ENCODE measurements around the gene ANKRD13B. TPM values are rescaled to one million over a fixed set of nuclear protein-coding genes. Genes with fewer than 3 reads are reported as not detected.

The ANKRD13B gene
- total RNA-seq, 1 experiment from 2014 or later = 10.4 TPM

DNA sequence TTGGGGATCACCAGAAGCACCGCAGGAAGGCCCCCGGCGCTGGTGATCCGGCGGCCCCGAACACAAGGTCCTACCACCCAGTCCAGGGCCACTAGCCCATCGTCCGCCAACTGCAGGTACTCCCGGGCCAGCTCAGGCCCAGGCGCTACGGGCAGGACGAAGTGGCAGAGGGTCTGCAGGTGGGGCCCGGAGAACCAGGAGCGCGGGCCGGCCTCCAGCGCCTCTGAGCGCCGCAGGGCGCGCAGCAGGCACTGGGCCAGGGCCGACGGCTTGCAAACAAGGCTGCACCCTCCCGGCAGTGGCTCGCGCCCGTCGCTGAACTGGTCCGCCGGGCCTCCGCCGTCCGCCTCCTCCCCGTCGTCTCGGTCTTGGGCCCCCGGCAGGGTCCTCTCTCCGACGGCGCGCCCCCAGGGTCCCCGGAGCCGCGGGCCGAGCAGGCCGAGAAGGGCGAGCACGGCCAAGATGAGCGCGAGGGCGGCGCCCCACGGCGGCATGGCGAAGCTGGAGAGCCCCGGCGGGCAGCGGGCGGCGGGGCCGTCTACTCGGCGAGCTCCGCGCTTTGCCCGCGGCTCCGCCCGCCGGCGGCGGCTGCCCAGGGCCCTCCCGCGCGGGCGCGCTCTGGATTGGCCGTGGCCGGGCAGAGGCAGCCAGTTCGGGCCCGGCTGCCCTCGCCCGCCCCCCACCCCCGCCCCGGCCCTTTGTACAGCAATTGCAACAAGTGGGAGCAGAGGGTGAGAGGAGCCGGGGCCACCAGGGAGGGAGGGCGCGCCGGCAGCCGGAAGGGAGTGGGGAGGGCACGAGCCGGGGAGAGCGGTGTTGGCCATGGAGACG, 26.2 kb upstream of the ANKRD13B start, which contains the start of gene ABHD15:
Gene ABHD15, minus strand, starts transcription at position 565 of the 831 bp plus-strand sequence. Its CDS starts 71 bp downstream, at position 494.
- Mint-ChIP-seq H3K36me3 (ENCODE audit: insufficient read depth, unreplicated experiment) (peaks cover 25% of the 10 kb centered on the region), H3K27ac (ENCODE audit: unreplicated experiment) (peak within 1 kb of the TSS; percentile 85), H3K27me3 (ENCODE audit: insufficient read depth, unreplicated experiment) (no peaks in the 10 kb centered on the region), H3K4me1 (ENCODE audit: low read depth, unreplicated experiment) (peaks cover 6% of the 10 kb centered on the region), H3K9me3 (ENCODE audit: unreplicated experiment) (no peaks in the 10 kb centered on the region), H3K4me3 (ENCODE audit: unreplicated experiment) (peak within 1 kb of the TSS; percentile 97)
- peak within 1 kb of the TSS; percentile 87 for H3K4me3 ChIP-seq (ENCODE audit: low read depth, low read length)
- H3K9me3 ChIP-seq = no peaks in the 10 kb centered on the region
- no peaks in the 10 kb centered on the region; the same call in 1 of the 2 replicates for H3K36me3 ChIP-seq (ENCODE audit: control insufficient read depth, insufficient read depth, low read length)
- intact Hi-C loops (cut with micrococcal nuclease; ENCODE audit: unreplicated experiment) = loop anchor here (1.0 kb wide), 1 partner anchor 10 kb away; no protein-coding TSS in a partner anchor
- no peaks in the 10 kb centered on the region for H3K27me3 ChIP-seq (replicated peaks; ENCODE audit: control insufficient read depth, insufficient read depth, low read length)
- BruUV-seq (replicated peaks) = no TSS peak
- peak; percentile 75 to 83 for DNase-seq
- POLR2A ChIA-PET = interaction anchor here (0.5 to 1.0 kb wide), 3 partner anchors 11 to 132 kb away, joined by 3 to 6 read pairs (median 4); no protein-coding TSS in a partner anchor
- peaks cover 10% of the 10 kb centered on the region; the same call in 1 of the 2 replicates for H3K4me1 ChIP-seq
- TF ChIP-seq, protein P1, sequence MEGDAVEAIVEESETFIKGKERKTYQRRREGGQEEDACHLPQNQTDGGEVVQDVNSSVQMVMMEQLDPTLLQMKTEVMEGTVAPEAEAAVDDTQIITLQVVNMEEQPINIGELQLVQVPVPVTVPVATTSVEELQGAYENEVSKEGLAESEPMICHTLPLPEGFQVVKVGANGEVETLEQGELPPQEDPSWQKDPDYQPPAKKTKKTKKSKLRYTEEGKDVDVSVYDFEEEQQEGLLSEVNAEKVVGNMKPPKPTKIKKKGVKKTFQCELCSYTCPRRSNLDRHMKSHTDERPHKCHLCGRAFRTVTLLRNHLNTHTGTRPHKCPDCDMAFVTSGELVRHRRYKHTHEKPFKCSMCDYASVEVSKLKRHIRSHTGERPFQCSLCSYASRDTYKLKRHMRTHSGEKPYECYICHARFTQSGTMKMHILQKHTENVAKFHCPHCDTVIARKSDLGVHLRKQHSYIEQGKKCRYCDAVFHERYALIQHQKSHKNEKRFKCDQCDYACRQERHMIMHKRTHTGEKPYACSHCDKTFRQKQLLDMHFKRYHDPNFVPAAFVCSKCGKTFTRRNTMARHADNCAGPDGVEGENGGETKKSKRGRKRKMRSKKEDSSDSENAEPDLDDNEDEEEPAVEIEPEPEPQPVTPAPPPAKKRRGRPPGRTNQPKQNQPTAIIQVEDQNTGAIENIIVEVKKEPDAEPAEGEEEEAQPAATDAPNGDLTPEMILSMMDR (IDR thresholded peaks at IDR 0.05; ENCODE audit: insufficient read depth in 1 of 2, low read depth in 1 of 2, low read length in 1 of 2, severe bottlenecking in 1 of 2, unreplicated experiment in 1 of 2) = no peak
- CTCF ChIA-PET = interaction anchor here (0.6 to 3.4 kb wide), 12 partner anchors 8 to 1016 kb away, joined by 3 to 28 read pairs (median 4); partner anchors contain the start of gene ANKRD13B

DNA sequence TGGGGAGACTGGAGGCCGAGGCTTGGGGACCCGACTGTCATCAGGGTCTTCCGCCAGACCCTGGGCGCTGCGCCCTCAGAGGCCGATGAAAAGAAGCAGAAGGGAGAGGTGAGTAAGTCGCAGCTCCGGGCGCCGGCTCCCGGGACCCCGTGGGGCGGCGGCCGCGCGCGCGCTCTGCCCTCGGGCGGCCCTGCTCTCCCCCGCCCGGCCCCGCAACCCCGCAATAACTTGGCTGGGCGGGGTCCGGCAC, 25.7 kb upstream of the ANKRD13B start:
- H3K27me3 Mint-ChIP-seq (ENCODE audit: insufficient read depth, unreplicated experiment) = no peaks in the 10 kb centered on the region
- peaks cover 25% of the 10 kb centered on the region for H3K36me3 Mint-ChIP-seq (ENCODE audit: insufficient read depth, unreplicated experiment)
- TF ChIP-seq, protein P1 (IDR thresholded peaks at IDR 0.05; ENCODE audit: insufficient read depth in 1 of 2, low read depth in 1 of 2, low read length in 1 of 2, severe bottlenecking in 1 of 2, unreplicated experiment in 1 of 2) = no peak
- H3K4me1 Mint-ChIP-seq (ENCODE audit: low read depth, unreplicated experiment) = peaks cover 6% of the 10 kb centered on the region
- H3K9me3 Mint-ChIP-seq (ENCODE audit: unreplicated experiment) = no peaks in the 10 kb centered on the region
- BruUV-seq (replicated peaks) = no TSS peak
- H3K9me3 ChIP-seq = no peaks in the 10 kb centered on the region
- peak overlapping the region; percentile 87 for H3K4me3 ChIP-seq (ENCODE audit: low read depth, low read length)
- ChIA-PET POLR2A (interaction anchor here (1.0 kb wide), 2 partner anchors 11 to 21 kb away, joined by 4 to 6 read pairs; no protein-coding TSS in a partner anchor), CTCF (interaction anchor here (0.6 to 3.4 kb wide), 7 partner anchors 11 to 388 kb away, joined by 3 to 28 read pairs (median 7); partner anchors contain the start of gene ANKRD13B)
- intact Hi-C loops (cut with micrococcal nuclease; ENCODE audit: unreplicated experiment) = no loop called here
- H3K4me3 Mint-ChIP-seq (ENCODE audit: unreplicated experiment) = peak overlapping the region; percentile 97
- H3K4me1 ChIP-seq = peaks cover 10% of the 10 kb centered on the region; the same call in 1 of the 2 replicates
- H3K27ac Mint-ChIP-seq (ENCODE audit: unreplicated experiment) = peak overlapping the region; percentile 85
- H3K36me3 ChIP-seq (ENCODE audit: control insufficient read depth, insufficient read depth, low read length) = no peaks in the 10 kb centered on the region
- no peaks in the 10 kb centered on the region for H3K27me3 ChIP-seq (replicated peaks; ENCODE audit: control insufficient read depth, insufficient read depth, low read length)
- DNase-seq = peak in 1 of 2 experiments; percentile 55

DNA sequence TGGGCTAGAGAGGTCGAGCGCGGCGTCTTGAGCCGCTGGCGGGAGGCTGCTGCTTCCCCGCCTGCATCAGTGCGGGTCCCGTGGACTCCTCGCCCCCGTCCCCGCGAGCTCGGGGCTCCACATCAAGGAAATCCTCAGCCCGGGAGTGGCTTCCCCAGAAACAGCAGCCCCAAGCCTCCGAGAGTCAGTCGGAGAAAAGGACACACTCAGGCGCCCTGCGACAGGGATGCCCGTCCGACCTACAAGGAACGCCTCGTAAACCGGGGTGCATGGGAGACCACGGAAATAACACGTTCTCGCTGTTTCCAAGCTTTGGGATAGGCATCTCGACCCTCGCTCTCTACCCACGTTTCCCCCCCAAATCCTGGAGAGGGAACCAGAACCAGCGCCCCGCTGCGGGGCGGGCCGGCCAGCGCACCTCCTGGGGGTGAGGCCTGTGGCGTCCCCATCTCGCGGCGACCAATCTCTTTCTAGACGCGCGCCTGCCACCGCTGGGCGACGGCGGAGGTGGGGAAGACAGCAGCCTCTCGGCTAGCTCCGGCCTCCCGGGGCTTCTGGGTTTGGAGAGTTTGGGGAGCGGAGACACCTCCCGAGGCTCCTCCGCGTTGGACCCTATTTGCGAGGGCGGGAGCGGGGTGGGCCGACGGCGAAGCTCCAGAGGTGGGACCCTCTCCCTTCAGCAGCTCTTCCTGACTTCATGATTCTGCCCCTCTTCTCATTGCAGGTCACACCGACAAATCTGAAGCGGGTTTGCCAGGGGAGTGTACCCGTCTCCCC, 25.2 kb upstream of the ANKRD13B start:
- intact Hi-C loops (cut with micrococcal nuclease; ENCODE audit: unreplicated experiment) = loop anchor here (1.0 kb wide), 1 partner anchor 24 kb away; no protein-coding TSS in a partner anchor
- Histone ChIP-seq H3K4me3 (ENCODE audit: low read depth, low read length) (peak overlapping the region; percentile 87), H3K36me3 (ENCODE audit: control insufficient read depth, insufficient read depth, low read length) (no peaks in the 10 kb centered on the region), H3K4me1 (peaks cover 10% of the 10 kb centered on the region; the same call in 1 of the 2 replicates), H3K9me3 (no peaks in the 10 kb centered on the region), H3K27me3 (replicated peaks; ENCODE audit: control insufficient read depth, insufficient read depth, low read length) (no peaks in the 10 kb centered on the region)
- ChIA-PET POLR2A (interaction anchor here (0.6 to 1.0 kb wide), 4 partner anchors 12 to 211 kb away, joined by 4 to 6 read pairs (median 4); no protein-coding TSS in a partner anchor), CTCF (interaction anchor here (1.0 to 3.4 kb wide), 6 partner anchors 11 to 444 kb away, joined by 3 to 28 read pairs (median 5); partner anchors contain the start of gene ANKRD13B)
- DNase-seq = peak; percentile 78 to 86
- Mint-ChIP-seq H3K27me3 (ENCODE audit: insufficient read depth, unreplicated experiment) (no peaks in the 10 kb centered on the region), H3K27ac (ENCODE audit: unreplicated experiment) (peak overlapping the region; percentile 85), H3K9me3 (ENCODE audit: unreplicated experiment) (no peaks in the 10 kb centered on the region), H3K4me1 (ENCODE audit: low read depth, unreplicated experiment) (peaks cover 6% of the 10 kb centered on the region), H3K4me3 (ENCODE audit: unreplicated experiment) (peak overlapping the region; percentile 97), H3K36me3 (ENCODE audit: insufficient read depth, unreplicated experiment) (peaks cover 23% of the 10 kb centered on the region)
- BruUV-seq (replicated peaks) = TSS peak; percentile 39
- TF ChIP-seq, protein P1 (IDR thresholded peaks at IDR 0.05; ENCODE audit: insufficient read depth in 1 of 2, low read depth in 1 of 2, low read length in 1 of 2, severe bottlenecking in 1 of 2, unreplicated experiment in 1 of 2) = peak; percentile 54 to 60

All from Caco-2 (cell line).